Breast epithelium (tissue), 3 donors: ENCODE measurements around the gene VSIR.

Experiments used
- CTCF ChIP-seq, 3 donors: fragments of 450-650 bp; IDR thresholded peaks; one replicate each; pipeline ENCODE4 v1.5.1; 2016 to 2017; ENCODE audit warnings: antibody characterized with exemption in 3 of 3, mild to moderate bottlenecking in 3 of 3, moderate library complexity in 3 of 3
- POLR2A ChIP-seq: fragments of 450-650 bp; IDR thresholded peaks from one replicate; pipeline ENCODE4 v1.6.1; 2016; ENCODE audit warnings: antibody characterized with exemption, mild to moderate bottlenecking, moderate library complexity
- POLR2AphosphoS5 ChIP-seq, 3 donors: sonication (generic); formaldehyde crosslinking; IDR thresholded peaks; one replicate each; pipeline ENCODE4 v1.6.1; 2017; ENCODE audit warnings: antibody characterized with exemption in 3 of 3

GRCh38 chr10:71795248-71795647, 21.9 kb upstream of the VSIR start:
- TF ChIP-seq POLR2A (no peak), CTCF (IDR thresholded peaks at IDR 0.05) (no peak), POLR2AphosphoS5 (IDR thresholded peaks at IDR 0.05) (no peak)
